HepG2 (cell line): ENCODE measurements around the gene PSMD1. TPM values are rescaled to one million over a fixed set of nuclear protein-coding genes. Genes with fewer than 3 reads are reported as not detected.

ENCODE experiments used
- AGO2 ChIP-seq: fragments of 200-400 bp; formaldehyde crosslinking; optimal IDR thresholded peaks from 2 replicates; pipeline ENCODE3; 2017; ENCODE audit warnings: mild to moderate bottlenecking, low read depth, low read length, moderate library complexity
- ARHGAP35 ChIP-seq: sonication (generic); formaldehyde crosslinking; IDR thresholded peaks from 2 replicates; pipeline ENCODE4 v1.9.0; 2022; ENCODE audit warnings: mild to moderate bottlenecking, inconsistent platforms, moderate library complexity, missing genetic modification reagents, borderline replicate concordance
- ATF7 ChIP-seq, 2 experiments: fragments of 450-650 bp in 1 of 2; sonication (generic) in 1 of 2; formaldehyde crosslinking in 1 of 2; IDR thresholded peaks; 2 replicates each; pipeline versions ENCODE4 v1.4.0 to v1.6.1; 2016 to 2020; ENCODE audit warnings: antibody characterized with exemption in 1 of 2, mild to moderate bottlenecking in 1 of 2, missing genetic modification reagents in 1 of 2
- CHD4 ChIP-seq: fragments of 200-600 bp; sonication (generic); IDR thresholded peaks from 2 replicates; pipeline ENCODE4 v1.7.0; 2017; ENCODE audit warnings: mild to moderate bottlenecking, low read length, borderline replicate concordance
- GABPB1 ChIP-seq: IDR thresholded peaks from 2 replicates; pipeline ENCODE4 v1.6.1; 2016; ENCODE audit warnings: mild to moderate bottlenecking, missing genetic modification reagents, moderate library complexity, missing compliant biosample characterization
- GFI1 ChIP-seq: sonication (generic); formaldehyde crosslinking; IDR thresholded peaks from 2 replicates; pipeline ENCODE4 v1.5.0; 2020; ENCODE audit warnings: missing genetic modification reagents, mild to moderate bottlenecking, borderline replicate concordance
- HIC2 ChIP-seq: sonication (generic); formaldehyde crosslinking; IDR thresholded peaks from 2 replicates; pipeline ENCODE4 v1.9.0; 2022; ENCODE audit warnings: low read depth, missing genetic modification reagents
- NPAS2 ChIP-seq: sonication (generic); formaldehyde crosslinking; IDR thresholded peaks from 2 replicates; pipeline ENCODE4 v1.8.0; 2022; ENCODE audit warnings: mild to moderate bottlenecking, missing genetic modification reagents, borderline replicate concordance
- PAXIP1 ChIP-seq: sonication (generic); formaldehyde crosslinking; conservative IDR thresholded peaks from 2 replicates; pipeline ENCODE4 v1.4.0; 2020; ENCODE audit warnings: mild to moderate bottlenecking, missing genetic modification reagents, moderate library complexity
- SAFB2 ChIP-seq: sonication (generic); formaldehyde crosslinking; IDR thresholded peaks from 2 replicates; pipeline ENCODE4 v1.5.1; 2020; ENCODE audit warnings: missing genetic modification reagents, low read depth, mild to moderate bottlenecking, borderline replicate concordance
- TCF7 ChIP-seq: sonication (generic); IDR thresholded peaks from 2 replicates; pipeline ENCODE4 v1.6.1; 2016; ENCODE audit warnings: antibody characterized with exemption, low read depth
- TMF1 ChIP-seq: sonication (generic); formaldehyde crosslinking; IDR thresholded peaks from 2 replicates; pipeline ENCODE4 v1.8.1; 2022; ENCODE audit warnings: low read depth, missing genetic modification reagents
- YY1 ChIP-seq: IDR thresholded peaks from 2 replicates; pipeline ENCODE4 v1.6.1; 2011; ENCODE audit warnings: low read length, low read depth, moderate library complexity, mild to moderate bottlenecking; ENCODE audit not compliant: insufficient read depth, insufficient replicate concordance
- ZFP91 ChIP-seq: sonication (generic); formaldehyde crosslinking; IDR thresholded peaks from 2 replicates; pipeline ENCODE4 v1.9.0; 2022; ENCODE audit warnings: missing genetic modification reagents, mild to moderate bottlenecking, borderline replicate concordance
- ZNF143 ChIP-seq: sonication (generic); formaldehyde crosslinking; IDR thresholded peaks from 2 replicates; pipeline ENCODE4 v1.4.0; 2020; ENCODE audit warnings: missing genetic modification reagents
- ZNF331 ChIP-seq: sonication (generic); formaldehyde crosslinking; IDR thresholded peaks from 2 replicates; pipeline ENCODE4 v1.4.0; 2020; ENCODE audit warnings: missing genetic modification reagents
- ZNF350 ChIP-seq: sonication (generic); formaldehyde crosslinking; IDR thresholded peaks from 2 replicates; pipeline ENCODE4 v1.4.0; 2020; ENCODE audit warnings: mild to moderate bottlenecking, low read depth, missing genetic modification reagents, borderline replicate concordance
- ZNF354B ChIP-seq: sonication (generic); formaldehyde crosslinking; IDR thresholded peaks from 2 replicates; pipeline ENCODE4 v1.8.0; 2022; ENCODE audit warnings: mild to moderate bottlenecking, missing genetic modification reagents
- ZNF724P ChIP-seq: sonication (generic); formaldehyde crosslinking; IDR thresholded peaks from 2 replicates; pipeline ENCODE4 v1.8.0; 2022; ENCODE audit warnings: missing genetic modification reagents, borderline replicate concordance
- polyA plus RNA-seq, 8 experiments: library from polyadenylated mRNA; depleted of rRNA in 3 of 8; stranded (reverse) in 7 of 8; unstranded in 1 of 8; fragments of >200 nt; fragmentation: Illumina TruSeq in 4 of 8; extraction: Trizol in 4 of 8; gene quantifications; 2 replicates each; pipeline versions ENCODE4 v1.2.1 to v1.2.3, GENCODE V29; 2011 to 2016; ENCODE audit warnings: low read depth in 4 of 8, missing spikeins in 1 of 8, mixed read lengths in 1 of 8; ENCODE audit not compliant: insufficient read depth in 1 of 8
- total RNA-seq, 5 experiments: library from RNA; depleted of rRNA; stranded (reverse); fragments of >200 nt; fragmentation: Illumina TruSeq; extraction: Trizol; gene quantifications; 2 replicates each; pipeline ENCODE4 v1.2.3, GENCODE V29; 2016; ENCODE audit warnings: low read depth in 1 of 5
- TF ChIP-seq, protein P1 (sequence below): IDR thresholded peaks from 2 replicates; pipeline ENCODE4 v1.6.1; 2016; ENCODE audit warnings: mild to moderate bottlenecking, missing biosample characterization, missing genetic modification reagents

The PSMD1 gene
- total and polyA plus RNA-seq, 2 of the 13 experiments (the other 11 are each of a cell fraction or from before 2014, with no cell fraction given) = 136 to 191 TPM

GRCh38 chr2:231041061-231041689 lies 15.5 kb upstream of the PSMD1 start (continued):
- no peak for TF ChIP-seq GABPB1 (CRISPR knock-in tag)
- TF ChIP-seq ZNF354B (CRISPR knock-in tag) = no peak
- peak; percentile 75 for TF ChIP-seq AGO2
- no peak for TF ChIP-seq YY1
- 0 out of 2 replicates have a peak, but pooled peaks have one; percentile 38 for TF ChIP-seq ZNF143 (CRISPR knock-in tag)
- TF ChIP-seq NPAS2 (CRISPR knock-in tag) = no peak
- no peak for TF ChIP-seq ARHGAP35 (CRISPR knock-in tag)
- no peak for TF ChIP-seq SAFB2 (CRISPR knock-in tag)
- TF ChIP-seq, protein P1, sequence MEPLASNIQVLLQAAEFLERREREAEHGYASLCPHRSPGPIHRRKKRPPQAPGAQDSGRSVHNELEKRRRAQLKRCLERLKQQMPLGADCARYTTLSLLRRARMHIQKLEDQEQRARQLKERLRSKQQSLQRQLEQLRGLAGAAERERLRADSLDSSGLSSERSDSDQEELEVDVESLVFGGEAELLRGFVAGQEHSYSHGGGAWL (CRISPR knock-in tag) = no peak
- peak; percentile 63; the same call in 1 of the 2 replicates for TF ChIP-seq HIC2 (CRISPR knock-in tag)
- TF ChIP-seq ZNF724P (CRISPR knock-in tag) = no peak
- no peak for TF ChIP-seq CHD4
- no peak for TF ChIP-seq TMF1 (CRISPR knock-in tag)
- no peak for TF ChIP-seq ZNF331 (CRISPR knock-in tag)
- no peak for TF ChIP-seq ATF7 (IDR thresholded peaks at IDR 0.05)
- TF ChIP-seq ATF7 (CRISPR knock-in tag; IDR thresholded peaks at IDR 0.05) = no peak
- no peak for TF ChIP-seq ZNF350 (CRISPR knock-in tag)
- TF ChIP-seq GFI1 = no peak
- 0 out of 2 replicates have a peak, but pooled peaks have one; percentile 38 for TF ChIP-seq ZFP91 (CRISPR knock-in tag)
- no peak for TF ChIP-seq TCF7
- no peak for TF ChIP-seq PAXIP1 (CRISPR knock-in tag)
